K562 (cell line): ENCODE results near the gene COL24A1. TPM values are rescaled to one million over a fixed set of nuclear protein-coding genes. Genes with fewer than 3 reads are reported as not detected.

Experiments used
- FOXM1 ChIP-seq, 2 experiments: fragments of 450-650 bp in 1 of 2; sonication (generic) in 1 of 2; formaldehyde crosslinking in 1 of 2; IDR thresholded peaks; 2 replicates each; pipeline versions ENCODE4 v1.6.1 to v1.9.0; 2017 to 2022; ENCODE audit warnings: low read depth in 2 of 2, mild to moderate bottlenecking in 2 of 2, missing genetic modification reagents in 1 of 2, moderate library complexity in 1 of 2
- HMG20B ChIP-seq: fragments of 250-450 bp; sonication (Bioruptor Pico); IDR thresholded peaks from 2 replicates; pipeline ENCODE4 v1.5.0; 2021; ENCODE audit warnings: mild to moderate bottlenecking
- HNRNPLL ChIP-seq: fragments of 200-400 bp; formaldehyde crosslinking; IDR thresholded peaks from 2 replicates; pipeline ENCODE4 v1.6.1; 2017; ENCODE audit warnings: low read length, low read depth, mild to moderate bottlenecking; ENCODE audit not compliant: poor library complexity, severe bottlenecking
- IFI16 ChIP-seq: fragments of 250-450 bp; sonication (Bioruptor Pico); IDR thresholded peaks from 2 replicates; pipeline ENCODE4 v2.1.2; 2022; ENCODE audit warnings: mild to moderate bottlenecking, inconsistent platforms
- JUNB ChIP-seq: fragments of 450-650 bp; formaldehyde crosslinking; conservative IDR thresholded peaks from 2 replicates; pipeline ENCODE4 v1.4.0; 2020; ENCODE audit warnings: mild to moderate bottlenecking
- NR4A1 ChIP-seq, 2 experiments: fragments of 250-450 bp in 1 of 2; fragments of 450-650 bp in 1 of 2; sonication (Bioruptor Pico) in 1 of 2; IDR thresholded peaks; 2 replicates each; pipeline versions ENCODE4 v1.4.0 to v1.6.1; 2016 to 2020; ENCODE audit warnings: mild to moderate bottlenecking in 2 of 2, missing compliant biosample characterization in 1 of 2, missing genetic modification characterization in 1 of 2, moderate library complexity in 1 of 2
- ZNF143 ChIP-seq: sonication (generic); formaldehyde crosslinking; IDR thresholded peaks from 2 replicates; pipeline ENCODE4 v1.9.0; 2022; ENCODE audit warnings: mild to moderate bottlenecking, missing genetic modification reagents
- polyA plus RNA-seq, 8 experiments: library from polyadenylated mRNA; depleted of rRNA in 4 of 8; stranded (reverse) in 5 of 8; unstranded in 3 of 8; fragments of >200 nt; fragmentation: Nextera tagmentation in 2 of 8; fragmentation: Illumina TruSeq in 1 of 8; extraction: Ambion mirVana in 2 of 8; extraction: Trizol in 1 of 8; gene quantifications; 2 replicates each; pipeline versions ENCODE4 v1.2.1 to v1.2.3, GENCODE V29; 2011 to 2014; ENCODE audit warnings: inconsistent platforms in 1 of 8, missing spikeins in 1 of 8
- total RNA-seq, 7 experiments: library from RNA; depleted of rRNA in 6 of 7; stranded (reverse); fragments of >200 nt in 6 of 7; fragmentation: Illumina TruSeq in 2 of 7; extraction: Trizol in 2 of 7; gene quantifications; 2 replicates each; pipeline versions ENCODE4 v1.2.1 to v1.2.3, GENCODE V29; 2011 to 2021; ENCODE audit warnings: low replicate concordance in 1 of 7
- TF ChIP-seq, protein P1 (sequence below): fragments of 250-450 bp; sonication (Bioruptor Pico); IDR thresholded peaks from 2 replicates; pipeline ENCODE4 v1.5.1; 2021; ENCODE audit warnings: mild to moderate bottlenecking
- TF ChIP-seq, protein P2 (sequence below): fragments of 450-650 bp; IDR thresholded peaks from 2 replicates; pipeline ENCODE4 v1.6.1; 2017; ENCODE audit warnings: antibody characterized with exemption
- TF ChIP-seq, protein P3 (sequence below): fragments of 200-400 bp; formaldehyde crosslinking; IDR thresholded peaks from 2 replicates; pipeline ENCODE4 v1.6.1; 2017; ENCODE audit warnings: mild to moderate bottlenecking, low read depth, low read length, moderate library complexity
- TF ChIP-seq, protein P4 (sequence below): fragments of 450-650 bp; IDR thresholded peaks from 2 replicates; pipeline ENCODE4 v1.6.1; 2018; ENCODE audit warnings: mild to moderate bottlenecking, low read depth; ENCODE audit not compliant: partially characterized antibody
- TF ChIP-seq, protein P5 (sequence below), 2 experiments: fragments of 150-350 bp in 1 of 2; IDR thresholded peaks; 2 replicates each; pipeline ENCODE4 v1.6.1; 2012 to 2016; ENCODE audit warnings: low read depth in 2 of 2, low read length in 2 of 2, mild to moderate bottlenecking in 1 of 2, moderate library complexity in 1 of 2

COL24A1 gene
- total and polyA plus RNA-seq, 9 of the 15 experiments (the other 6 are each of a cell fraction or from before 2014, with no cell fraction given): 0.01 to 0.06 (median 0.03) TPM; not detected in 2

DNA sequence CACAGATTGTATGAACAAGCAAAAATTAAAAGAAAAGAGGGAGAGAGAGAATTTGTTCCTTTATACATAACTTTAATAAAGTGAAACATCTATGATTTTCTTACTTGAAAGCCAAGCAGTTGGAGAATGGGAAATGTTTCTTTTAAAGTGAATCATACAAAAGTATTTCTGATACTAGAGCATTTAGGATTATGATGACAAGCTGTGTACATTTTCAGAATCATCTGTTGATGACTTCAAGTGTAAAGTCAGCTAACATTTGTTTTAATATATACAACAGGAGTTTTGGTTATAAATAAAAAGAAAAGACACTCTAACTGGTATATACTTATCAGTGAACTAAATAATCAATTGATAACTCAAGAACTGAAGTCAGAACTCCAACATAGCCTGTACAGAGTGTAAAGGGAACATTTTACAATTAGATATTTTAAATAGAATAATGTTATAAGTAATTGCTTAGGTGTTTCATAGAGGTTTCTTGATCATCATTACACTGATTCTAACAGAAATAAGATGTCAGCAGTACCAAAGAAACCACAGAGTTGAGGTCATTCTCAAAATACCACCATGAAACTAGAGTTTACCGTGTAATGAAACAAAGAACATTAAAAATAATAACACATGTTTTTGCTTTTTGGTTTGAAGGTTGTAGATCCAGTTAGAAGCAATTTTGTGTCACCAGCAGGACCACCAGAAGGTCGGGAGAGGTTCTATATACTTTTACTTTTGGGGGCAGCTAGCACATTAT is 103.4 kb downstream of the COL24A1 start (continued):
- TF ChIP-seq ZNF143 (CRISPR knock-in tag): no peak
- TF ChIP-seq, protein P1, sequence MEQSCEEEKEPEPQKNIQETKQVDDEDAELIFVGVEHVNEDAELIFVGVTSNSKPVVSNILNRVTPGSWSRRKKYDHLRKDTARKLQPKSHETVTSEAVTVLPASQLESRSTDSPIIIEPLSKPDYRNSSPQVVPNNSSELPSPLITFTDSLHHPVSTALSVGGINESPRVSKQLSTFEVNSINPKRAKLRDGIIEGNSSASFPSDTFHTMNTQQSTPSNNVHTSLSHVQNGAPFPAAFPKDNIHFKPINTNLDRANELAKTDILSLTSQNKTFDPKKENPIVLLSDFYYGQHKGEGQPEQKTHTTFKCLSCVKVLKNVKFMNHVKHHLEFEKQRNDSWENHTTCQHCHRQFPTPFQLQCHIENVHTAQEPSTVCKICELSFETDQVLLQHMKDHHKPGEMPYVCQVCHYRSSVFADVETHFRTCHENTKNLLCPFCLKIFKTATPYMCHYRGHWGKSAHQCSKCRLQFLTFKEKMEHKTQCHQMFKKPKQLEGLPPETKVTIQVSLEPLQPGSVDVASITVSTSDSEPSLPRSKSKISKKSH: no peak
- no peak for TF ChIP-seq HMG20B (CRISPR knock-in tag)
- TF ChIP-seq, protein P2, sequence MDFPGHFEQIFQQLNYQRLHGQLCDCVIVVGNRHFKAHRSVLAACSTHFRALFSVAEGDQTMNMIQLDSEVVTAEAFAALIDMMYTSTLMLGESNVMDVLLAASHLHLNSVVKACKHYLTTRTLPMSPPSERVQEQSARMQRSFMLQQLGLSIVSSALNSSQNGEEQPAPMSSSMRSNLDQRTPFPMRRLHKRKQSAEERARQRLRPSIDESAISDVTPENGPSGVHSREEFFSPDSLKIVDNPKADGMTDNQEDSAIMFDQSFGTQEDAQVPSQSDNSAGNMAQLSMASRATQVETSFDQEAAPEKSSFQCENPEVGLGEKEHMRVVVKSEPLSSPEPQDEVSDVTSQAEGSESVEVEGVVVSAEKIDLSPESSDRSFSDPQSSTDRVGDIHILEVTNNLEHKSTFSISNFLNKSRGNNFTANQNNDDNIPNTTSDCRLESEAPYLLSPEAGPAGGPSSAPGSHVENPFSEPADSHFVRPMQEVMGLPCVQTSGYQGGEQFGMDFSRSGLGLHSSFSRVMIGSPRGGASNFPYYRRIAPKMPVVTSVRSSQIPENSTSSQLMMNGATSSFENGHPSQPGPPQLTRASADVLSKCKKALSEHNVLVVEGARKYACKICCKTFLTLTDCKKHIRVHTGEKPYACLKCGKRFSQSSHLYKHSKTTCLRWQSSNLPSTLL: no peak
- no peak for TF ChIP-seq IFI16 (CRISPR knock-in tag)
- TF ChIP-seq, protein P3, sequence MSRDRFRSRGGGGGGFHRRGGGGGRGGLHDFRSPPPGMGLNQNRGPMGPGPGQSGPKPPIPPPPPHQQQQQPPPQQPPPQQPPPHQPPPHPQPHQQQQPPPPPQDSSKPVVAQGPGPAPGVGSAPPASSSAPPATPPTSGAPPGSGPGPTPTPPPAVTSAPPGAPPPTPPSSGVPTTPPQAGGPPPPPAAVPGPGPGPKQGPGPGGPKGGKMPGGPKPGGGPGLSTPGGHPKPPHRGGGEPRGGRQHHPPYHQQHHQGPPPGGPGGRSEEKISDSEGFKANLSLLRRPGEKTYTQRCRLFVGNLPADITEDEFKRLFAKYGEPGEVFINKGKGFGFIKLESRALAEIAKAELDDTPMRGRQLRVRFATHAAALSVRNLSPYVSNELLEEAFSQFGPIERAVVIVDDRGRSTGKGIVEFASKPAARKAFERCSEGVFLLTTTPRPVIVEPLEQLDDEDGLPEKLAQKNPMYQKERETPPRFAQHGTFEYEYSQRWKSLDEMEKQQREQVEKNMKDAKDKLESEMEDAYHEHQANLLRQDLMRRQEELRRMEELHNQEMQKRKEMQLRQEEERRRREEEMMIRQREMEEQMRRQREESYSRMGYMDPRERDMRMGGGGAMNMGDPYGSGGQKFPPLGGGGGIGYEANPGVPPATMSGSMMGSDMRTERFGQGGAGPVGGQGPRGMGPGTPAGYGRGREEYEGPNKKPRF: no peak
- no peak for TF ChIP-seq NR4A1 (CRISPR knock-in tag; IDR thresholded peaks at IDR 0.05)
- TF ChIP-seq NR4A1 (tag; IDR thresholded peaks at IDR 0.05): no peak
- TF ChIP-seq, protein P4, sequence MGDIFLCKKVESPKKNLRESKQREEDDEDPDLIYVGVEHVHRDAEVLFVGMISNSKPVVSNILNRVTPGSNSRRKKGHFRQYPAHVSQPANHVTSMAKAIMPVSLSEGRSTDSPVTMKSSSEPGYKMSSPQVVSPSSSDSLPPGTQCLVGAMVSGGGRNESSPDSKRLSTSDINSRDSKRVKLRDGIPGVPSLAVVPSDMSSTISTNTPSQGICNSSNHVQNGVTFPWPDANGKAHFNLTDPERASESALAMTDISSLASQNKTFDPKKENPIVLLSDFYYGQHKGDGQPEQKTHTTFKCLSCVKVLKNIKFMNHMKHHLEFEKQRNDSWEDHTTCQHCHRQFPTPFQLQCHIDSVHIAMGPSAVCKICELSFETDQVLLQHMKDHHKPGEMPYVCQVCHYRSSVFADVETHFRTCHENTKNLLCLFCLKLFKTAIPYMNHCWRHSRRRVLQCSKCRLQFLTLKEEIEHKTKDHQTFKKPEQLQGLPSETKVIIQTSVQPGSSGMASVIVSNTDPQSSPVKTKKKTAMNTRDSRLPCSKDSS: no peak
- no peak for TF ChIP-seq JUNB (CRISPR knock-in tag)
- TF ChIP-seq, protein P5, sequence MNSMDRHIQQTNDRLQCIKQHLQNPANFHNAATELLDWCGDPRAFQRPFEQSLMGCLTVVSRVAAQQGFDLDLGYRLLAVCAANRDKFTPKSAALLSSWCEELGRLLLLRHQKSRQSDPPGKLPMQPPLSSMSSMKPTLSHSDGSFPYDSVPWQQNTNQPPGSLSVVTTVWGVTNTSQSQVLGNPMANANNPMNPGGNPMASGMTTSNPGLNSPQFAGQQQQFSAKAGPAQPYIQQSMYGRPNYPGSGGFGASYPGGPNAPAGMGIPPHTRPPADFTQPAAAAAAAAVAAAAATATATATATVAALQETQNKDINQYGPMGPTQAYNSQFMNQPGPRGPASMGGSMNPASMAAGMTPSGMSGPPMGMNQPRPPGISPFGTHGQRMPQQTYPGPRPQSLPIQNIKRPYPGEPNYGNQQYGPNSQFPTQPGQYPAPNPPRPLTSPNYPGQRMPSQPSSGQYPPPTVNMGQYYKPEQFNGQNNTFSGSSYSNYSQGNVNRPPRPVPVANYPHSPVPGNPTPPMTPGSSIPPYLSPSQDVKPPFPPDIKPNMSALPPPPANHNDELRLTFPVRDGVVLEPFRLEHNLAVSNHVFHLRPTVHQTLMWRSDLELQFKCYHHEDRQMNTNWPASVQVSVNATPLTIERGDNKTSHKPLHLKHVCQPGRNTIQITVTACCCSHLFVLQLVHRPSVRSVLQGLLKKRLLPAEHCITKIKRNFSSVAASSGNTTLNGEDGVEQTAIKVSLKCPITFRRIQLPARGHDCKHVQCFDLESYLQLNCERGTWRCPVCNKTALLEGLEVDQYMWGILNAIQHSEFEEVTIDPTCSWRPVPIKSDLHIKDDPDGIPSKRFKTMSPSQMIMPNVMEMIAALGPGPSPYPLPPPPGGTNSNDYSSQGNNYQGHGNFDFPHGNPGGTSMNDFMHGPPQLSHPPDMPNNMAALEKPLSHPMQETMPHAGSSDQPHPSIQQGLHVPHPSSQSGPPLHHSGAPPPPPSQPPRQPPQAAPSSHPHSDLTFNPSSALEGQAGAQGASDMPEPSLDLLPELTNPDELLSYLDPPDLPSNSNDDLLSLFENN (IDR thresholded peaks at IDR 0.05; ENCODE audit: low read depth in 2 of 2, low read length in 2 of 2): no peak
- TF ChIP-seq HNRNPLL: no peak
- TF ChIP-seq FOXM1 (IDR thresholded peaks at IDR 0.05; ENCODE audit: low read depth): no peak
- no peak for TF ChIP-seq FOXM1 (CRISPR knock-in tag; IDR thresholded peaks at IDR 0.05; ENCODE audit: low read depth)
